CD14-positive monocyte (primary cell): ENCODE results near the gene SMARCC1. TPM values are rescaled to one million over a fixed set of nuclear protein-coding genes. Genes with fewer than 3 reads are reported as not detected.
A peak's percentile ranks its signal among the peaks of the same experiment; 100 is the strongest.
"Not testable (repeated sequence)": the region's sequence is repeated elsewhere in the genome, so short reads cannot be mapped to it uniquely, and the experiment has no call there.

Experiments
- DNase-seq, 3 donors: peaks; one replicate each; pipeline ENCODE4 v3.0.0-alpha.2; 2011 to 2022
- H2AFZ ChIP-seq: 2 replicates; pipeline ENCODE4 v1.6.0; 2012; ENCODE audit warnings: mild to moderate bottlenecking, low read depth, low read length, inconsistent platforms; ENCODE audit not compliant: insufficient read depth, poor library complexity, severe bottlenecking
- H3K27ac ChIP-seq, 2 donors: 1 replicate in 1 of 2; 2 replicates in 1 of 2; pipeline ENCODE4 v1.5.1; 2012 to 2013; ENCODE audit warnings: low read length in 2 of 2, control low read depth in 1 of 2, inconsistent platforms in 1 of 2, low read depth in 1 of 2, mild to moderate bottlenecking in 1 of 2
- H3K27me3 ChIP-seq, 2 donors: one replicate each; pipeline versions ENCODE4 v1.6.0 to v1.6.1; 2011 to 2013; ENCODE audit warnings: low read length in 2 of 2; ENCODE audit not compliant: control insufficient read depth in 2 of 2, insufficient read depth in 2 of 2
- H3K36me3 ChIP-seq, 2 donors: replicated peaks in 1 of 2; 1 replicate in 1 of 2; 2 replicates in 1 of 2; pipeline versions ENCODE4 v1.5.1 to v1.6.1; 2012 to 2013; ENCODE audit warnings: low read length in 2 of 2, control low read depth in 1 of 2, inconsistent platforms in 1 of 2, mild to moderate bottlenecking in 1 of 2; ENCODE audit not compliant: insufficient read depth in 2 of 2, control insufficient read depth in 1 of 2
- H3K4me1 ChIP-seq, 2 donors: 1 replicate in 1 of 2; 2 replicates in 1 of 2; pipeline versions ENCODE4 v1.5.1 to v1.6.1; 2012 to 2013; ENCODE audit warnings: low read length in 2 of 2, control low read depth in 1 of 2, inconsistent platforms in 1 of 2, mild to moderate bottlenecking in 1 of 2, moderate library complexity in 1 of 2; ENCODE audit not compliant: insufficient read depth in 2 of 2, control insufficient read depth in 1 of 2
- H3K4me2 ChIP-seq: replicated peaks from 2 replicates; pipeline ENCODE3; 2012; ENCODE audit warnings: low read length, moderate library complexity, mild to moderate bottlenecking; ENCODE audit not compliant: poor library complexity, severe bottlenecking; ENCODE audit errors: extremely low read depth
- H3K4me3 ChIP-seq, 3 experiments: fragments of 200-600 bp in 1 of 3; sonication (generic) in 1 of 3; replicated peaks in 1 of 3; 1 replicate in 2 of 3; 2 replicates in 1 of 3; pipeline ENCODE4 v1.5.1; 2011 to 2013; ENCODE audit warnings: low read length in 3 of 3, mild to moderate bottlenecking in 3 of 3, control low read depth in 2 of 3, low read depth in 2 of 3, inconsistent platforms in 1 of 3, moderate library complexity in 1 of 3
- H3K79me2 ChIP-seq: 2 replicates; pipeline ENCODE4 v1.6.0; 2012; ENCODE audit warnings: mild to moderate bottlenecking, control low read depth, inconsistent platforms, low read length, moderate library complexity; ENCODE audit not compliant: insufficient read depth
- H3K9ac ChIP-seq: 2 replicates; pipeline ENCODE4 v1.6.0; 2017; ENCODE audit warnings: low read length, mild to moderate bottlenecking; ENCODE audit not compliant: insufficient read depth, poor library complexity, severe bottlenecking
- H3K9me3 ChIP-seq, 2 donors: replicated peaks in 1 of 2; 1 replicate in 1 of 2; 2 replicates in 1 of 2; pipeline versions ENCODE4 v1.5.1 to v1.6.1; 2012 to 2013; ENCODE audit warnings: low read length in 2 of 2, control low read depth in 1 of 2; ENCODE audit not compliant: control insufficient read depth in 1 of 2, insufficient read depth in 1 of 2
- H4K20me1 ChIP-seq: 2 replicates; pipeline ENCODE4 v1.6.0; 2012; ENCODE audit warnings: mild to moderate bottlenecking, low read length, control low read depth, moderate library complexity; ENCODE audit not compliant: insufficient read depth
- H3K27ac Mint-ChIP-seq, 7 donors: one replicate each; pipeline ENCODE4 v1.8.0; 2020; ENCODE audit warnings: mild to moderate bottlenecking in 7 of 7, mixed read lengths in 7 of 7, moderate library complexity in 6 of 7, inconsistent platforms in 2 of 7
- H3K27me3 Mint-ChIP-seq, 3 donors: one replicate each; pipeline ENCODE4 v1.8.0; 2021 to 2022; ENCODE audit warnings: low read depth in 3 of 3, mild to moderate bottlenecking in 3 of 3, mixed read lengths in 3 of 3, moderate library complexity in 3 of 3, inconsistent platforms in 1 of 3
- H3K36me3 Mint-ChIP-seq, 2 donors: one replicate each; pipeline ENCODE4 v1.8.0; 2020; ENCODE audit warnings: mixed read lengths in 2 of 2, inconsistent platforms in 1 of 2, mild to moderate bottlenecking in 1 of 2
- H3K4me1 Mint-ChIP-seq: one replicate; pipeline ENCODE4 v1.8.0; 2020; ENCODE audit warnings: mild to moderate bottlenecking, mixed read lengths
- H3K4me3 Mint-ChIP-seq, 2 donors: one replicate each; pipeline ENCODE4 v1.8.0; 2020; ENCODE audit warnings: mild to moderate bottlenecking in 2 of 2, mixed read lengths in 2 of 2, moderate library complexity in 1 of 2
- H3K9me3 Mint-ChIP-seq, 7 donors: one replicate each; pipeline ENCODE4 v1.8.0; 2020 to 2022; ENCODE audit warnings: mixed read lengths in 7 of 7, mild to moderate bottlenecking in 6 of 7, moderate library complexity in 6 of 7, inconsistent platforms in 2 of 7
- CTCF ChIP-seq: fragments of 200-600 bp; IDR thresholded peaks from one replicate; pipeline ENCODE4 v1.8.0; 2022; ENCODE audit warnings: antibody characterized with exemption, mild to moderate bottlenecking
- WGBS: methylation state at CpG from one replicate; pipeline ENCODE4 v1.1.5; 2013; ENCODE audit warnings: missing lambda C conversion rate; ENCODE audit not compliant: insufficient coverage; 5-methylcytosine and 5-hydroxymethylcytosine counted together
- intact Hi-C, 2 donors: fragments of 100-400 bp; cut with micrococcal nuclease; formaldehyde crosslinking; loops; one replicate each; pipeline versions ENCODE4 v1.15.0 to v1.15.1; 2023
- polyA plus RNA-seq, 3 donors: library from polyadenylated mRNA; depleted of rRNA in 1 of 3; unstranded in 2 of 3; stranded (reverse) in 1 of 3; fragments of 300-500 nt in 2 of 3; fragments of >200 nt in 1 of 3; fragmentation: Illumina TruSeq in 2 of 3; gene quantifications; 1 replicate in 2 of 3; 2 replicates in 1 of 3; pipeline ENCODE4 v1.2.3, GENCODE V29; 2012 to 2021

The SMARCC1 gene
- polyA plus RNA-seq, 3 donors: 8.8 to 33.5 (median 20.5) TPM

DNA sequence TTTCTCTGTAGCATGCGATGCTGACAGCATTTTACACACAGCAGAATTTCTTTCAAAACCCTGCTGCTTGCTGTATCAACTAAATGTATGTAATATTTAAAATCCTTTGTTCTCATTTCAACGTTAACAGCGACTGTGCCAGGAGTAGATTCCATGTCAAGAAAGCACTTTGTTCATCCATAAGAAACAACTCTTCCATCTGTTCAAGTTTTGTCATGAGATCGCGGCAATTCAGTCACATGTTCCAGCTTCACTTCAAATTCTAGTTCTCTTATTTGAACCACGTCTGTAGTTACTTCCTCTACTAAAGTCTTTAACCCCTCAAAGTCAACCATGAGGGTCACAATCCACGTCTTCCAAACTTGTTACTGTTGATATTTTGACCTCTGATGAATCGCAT, 50.6 kb downstream of the SMARCC1 start:
- no peaks in the 10 kb centered on the region for H3K27me3 ChIP-seq
- peak overlapping the region in 1 of 2 donors; percentile 51 for H3K27ac ChIP-seq
- TF ChIP-seq CTCF: no peak
- H3K36me3 Mint-ChIP-seq: peaks cover 57 to 87% of the 10 kb centered on the region in 2 donors
- H3K4me1 ChIP-seq: no peaks in the 10 kb centered on the region
- no peaks in the 10 kb centered on the region for H3K27me3 Mint-ChIP-seq
- no peaks in the 10 kb centered on the region for H3K79me2 ChIP-seq
- no peak overlapping the region for H3K4me2 ChIP-seq
- peaks cover 4% of the 10 kb centered on the region for H3K4me1 Mint-ChIP-seq
- H3K9me3 Mint-ChIP-seq: no peaks in the 10 kb centered on the region
- DNase-seq: no peak
- peaks cover 75 to 99% of the 10 kb centered on the region in 2 donors for H3K36me3 ChIP-seq
- H2AFZ ChIP-seq: no peak overlapping the region
- H3K9me3 ChIP-seq: no peaks in the 10 kb centered on the region
- peak overlapping the region in 1 of 7 donors; percentile 10 for H3K27ac Mint-ChIP-seq
- no peak overlapping the region for H3K9ac ChIP-seq
- H4K20me1 ChIP-seq: no peaks in the 10 kb centered on the region
- WGBS: 30% methylated on average over 2 of the region's 8 CpGs
- intact Hi-C loops: no loop called here
- no peak overlapping the region for H3K4me3 Mint-ChIP-seq
- H3K4me3 ChIP-seq: no peak overlapping the region

GRCh38 chr3:47722859-47723258, 58.8 kb downstream of the SMARCC1 start:
- Mint-ChIP-seq H3K4me1 (no peaks in the 10 kb centered on the region), H3K4me3 (no peak overlapping the region), H3K27ac (peak overlapping the region in 1 of 7 donors; percentile 2), H3K27me3 (peaks cover 0 to 2% (median 0%) of the 10 kb centered on the region in 3 donors), H3K9me3 (peaks cover 0 to 2% (median 0%) of the 10 kb centered on the region in 7 donors), H3K36me3 (peaks cover 37 to 87% of the 10 kb centered on the region in 2 donors)
- Histone ChIP-seq H3K9me3 (no peaks in the 10 kb centered on the region), H3K27me3 (no peaks in the 10 kb centered on the region), H3K27ac (no peak overlapping the region), H3K36me3 (peaks cover 52 to 77% of the 10 kb centered on the region in 2 donors), H3K4me3 (no peak overlapping the region), H4K20me1 (no peaks in the 10 kb centered on the region), H3K4me2 (no peak overlapping the region), H3K79me2 (no peaks in the 10 kb centered on the region), H2AFZ (no peak overlapping the region), H3K9ac (no peak overlapping the region), H3K4me1 (no peaks in the 10 kb centered on the region)
- TF ChIP-seq CTCF: no peak
- WGBS: 75% methylated on average over 1 of the region's 2 CpGs
- intact Hi-C loops: no loop called here
- DNase-seq: no peak

DNA sequence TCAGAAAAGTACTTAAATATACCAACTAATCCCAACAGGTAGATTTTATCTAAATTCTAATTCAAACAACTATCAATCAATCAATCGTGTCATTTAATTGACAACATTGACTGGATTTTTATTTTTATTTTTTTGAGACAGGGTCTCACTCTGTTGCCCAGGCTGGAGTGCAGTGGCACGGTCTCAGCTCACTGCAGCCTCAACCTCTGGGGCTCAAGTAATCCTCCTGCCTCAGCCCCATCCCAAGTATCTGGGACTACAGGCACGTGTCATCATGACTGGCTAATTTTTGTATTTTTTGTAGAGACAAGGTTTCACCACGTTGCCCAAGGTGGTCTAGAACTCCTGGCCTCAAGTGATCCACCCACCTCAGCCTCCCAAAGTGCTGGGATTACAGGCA, 64.2 kb downstream of the SMARCC1 start:
- H3K79me2 ChIP-seq, H3K9ac ChIP-seq, H3K4me3 ChIP-seq, H4K20me1 ChIP-seq, H3K9me3 Mint-ChIP-seq, H3K4me1 ChIP-seq, H2AFZ ChIP-seq, H3K27me3 ChIP-seq, H3K27me3 Mint-ChIP-seq, H3K4me3 Mint-ChIP-seq, DNase-seq, H3K4me1 Mint-ChIP-seq, H3K27ac ChIP-seq, intact Hi-C loops, H3K4me2 ChIP-seq, H3K9me3 ChIP-seq: not testable (repeated sequence)
- H3K36me3 ChIP-seq: peaks cover 47 to 90% of the 10 kb centered on the region in 2 donors
- peaks cover 53 to 91% of the 10 kb centered on the region in 2 donors for H3K36me3 Mint-ChIP-seq
- 100% methylated on average over 1 of the region's 4 CpGs for WGBS
- H3K27ac Mint-ChIP-seq: peak overlapping the region in 1 of 7 donors; percentile 82
